Measurements from ENCODE around the gene RNF121. TPM values are rescaled to one million over a fixed set of nuclear protein-coding genes. Genes with fewer than 3 reads are reported as not detected.

RNF121 gene
- total RNA-seq, 1 donor from 2014 or later = 23.0 TPM

GRCh38 chr11:72042064-72042745, 113.4 kb downstream of the RNF121 start:
- no peak for TF ChIP-seq CTCF (IDR thresholded peaks at IDR 0.05; ENCODE audit: borderline replicate concordance)
- intact Hi-C loops (cut with micrococcal nuclease) = no loop called here
- no peak for DNase-seq
- peak overlapping the region; percentile 98 for H3K27ac ChIP-seq (replicated peaks)
- H3K27me3 ChIP-seq (ENCODE audit: low read depth) = no peaks in the 10 kb centered on the region
- peak overlapping the region; percentile 76 for H3K4me3 ChIP-seq
- H3K36me3 ChIP-seq = peaks cover 4% of the 10 kb centered on the region
- peaks cover 49% of the 10 kb centered on the region for H3K4me1 ChIP-seq
- H3K9me3 ChIP-seq (replicated peaks) = no peaks in the 10 kb centered on the region

- intact Hi-C loops (cut with micrococcal nuclease) = no loop called here
- H3K27ac ChIP-seq (replicated peaks) = no peak overlapping the region
Observed at GRCh38 chr11:72045849-72046248, 117.0 kb downstream of the RNF121 start.

More at GRCh38 chr11:72045849-72046248, 117.0 kb downstream of the RNF121 start:
- Histone ChIP-seq H3K9me3 (replicated peaks) (no peaks in the 10 kb centered on the region), H3K4me3 (no peak overlapping the region), H3K4me1 (peaks cover 31% of the 10 kb centered on the region), H3K36me3 (peaks cover 4% of the 10 kb centered on the region), H3K27me3 (ENCODE audit: low read depth) (no peaks in the 10 kb centered on the region)
- TF ChIP-seq CTCF (IDR thresholded peaks at IDR 0.05; ENCODE audit: borderline replicate concordance) = no peak
- DNase-seq = no peak

Other genes with a start within 250 kb of the RNF121 start
- not detected for gene DEFB108B, start 95.8 kb upstream of the RNF121 start, total RNA-seq
- not detected for gene DEFB131B, start 50.6 kb upstream of the RNF121 start, total RNA-seq
- gene XNDC1N, start 452 bp upstream of the RNF121 start, total RNA-seq = 2.5 TPM
- gene IL18BP, start 69.9 kb downstream of the RNF121 start, total RNA-seq = 4.9 TPM
- 82.5 TPM for gene NUMA1, start 151.5 kb downstream of the RNF121 start, total RNA-seq
- gene LRRC51, start 151.8 kb downstream of the RNF121 start, total RNA-seq = 3.5 TPM
- 82.0 TPM for gene LAMTOR1, start 174.3 kb downstream of the RNF121 start, total RNA-seq
- gene TOMT, start 176.9 kb downstream of the RNF121 start, total RNA-seq = not detected
- 43.9 TPM for gene ANAPC15, start 183.6 kb downstream of the RNF121 start, total RNA-seq
- 1.7 TPM for gene FOLR3, start 206.7 kb downstream of the RNF121 start, total RNA-seq

Data from left ventricle myocardium inferior (tissue), 1 donor.